Uterus (tissue), 4 donors: Measurements from ENCODE around the gene CROT. TPM values are rescaled to one million over a fixed set of nuclear protein-coding genes. Genes with fewer than 3 reads are reported as not detected.

Experiments used
- DNase-seq, 2 donors: peaks; one replicate each; pipeline ENCODE4 v3.0.0-alpha.2; 2019 to 2020
- H3K27ac ChIP-seq, 2 donors: fragments of 200-600 bp; sonication (generic); 1 replicate in 1 of 2; 2 replicates in 1 of 2; pipeline ENCODE4 v1.5.1; 2016 to 2018
- H3K27me3 ChIP-seq, 2 donors: fragments of 200-600 bp; sonication (generic); one replicate each; pipeline ENCODE4 v1.5.1; 2018 to 2019; ENCODE audit warnings: control low read depth in 1 of 2
- H3K36me3 ChIP-seq, 2 donors: fragments of 200-600 bp; sonication (generic); one replicate each; pipeline ENCODE4 v1.5.1; 2019; ENCODE audit warnings: control low read depth in 1 of 2
- H3K4me1 ChIP-seq, 2 donors: fragments of 200-600 bp; sonication (generic); one replicate each; pipeline ENCODE4 v1.5.1; 2018 to 2019; ENCODE audit warnings: control low read depth in 1 of 2
- H3K4me3 ChIP-seq, 2 donors: fragments of 200-600 bp; sonication (generic); 1 replicate in 1 of 2; 2 replicates in 1 of 2; pipeline ENCODE4 v1.5.1; 2018 to 2019; ENCODE audit warnings: mild to moderate bottlenecking in 1 of 2
- H3K9me3 ChIP-seq, 2 donors: fragments of 200-600 bp; sonication (generic); one replicate each; pipeline ENCODE4 v1.5.1; 2019; ENCODE audit warnings: control low read depth in 1 of 2
- CTCF ChIP-seq, 4 experiments: fragments of 200-600 bp in 2 of 4; fragments of 450-650 bp in 2 of 4; sonication (generic) in 2 of 4; IDR thresholded peaks; one replicate each; pipeline ENCODE4 v1.5.1; 2016 to 2019; ENCODE audit warnings: antibody characterized with exemption in 4 of 4, mild to moderate bottlenecking in 2 of 4, moderate library complexity in 1 of 4
- POLR2A ChIP-seq, 2 donors: fragments of 450-650 bp; IDR thresholded peaks; one replicate each; pipeline ENCODE4 v1.6.1; 2016; ENCODE audit warnings: antibody characterized with exemption in 2 of 2, mild to moderate bottlenecking in 1 of 2, moderate library complexity in 1 of 2
- intact Hi-C: fragments of 100-400 bp; cut with DNase I; formaldehyde crosslinking; loops from one replicate; pipeline ENCODE4 v1.15.1; 2023; ENCODE audit warnings: low total_unique reads
- total RNA-seq, 4 donors: library from RNA; depleted of rRNA in 3 of 4; stranded (reverse); fragments of >200 nt in 3 of 4; gene quantifications; one replicate each; pipeline versions ENCODE4 v1.1.0 to v1.2.4, GENCODE V29; 2014 to 2023
- donor health status: DM: yes; HTN: yes; CAD: no.

Gene CROT
- total RNA-seq, 4 donors from 2014 or later: 4.1 to 43.0 (median 14.0) TPM

- intact Hi-C loops: no loop called here
These were observed 19.7 kb upstream of the CROT start for GRCh38 chr7:87325576-87326370.

GRCh38 chr7:87328281-87328680 lies 17.2 kb upstream of the CROT start:
- H3K4me1 ChIP-seq: no peaks in the 10 kb centered on the region
- no peak for DNase-seq
- no peak for TF ChIP-seq CTCF (IDR thresholded peaks at IDR 0.05)
- TF ChIP-seq POLR2A (IDR thresholded peaks at IDR 0.05): no peak
- H3K36me3 ChIP-seq: no peaks in the 10 kb centered on the region
- H3K9me3 ChIP-seq: peaks cover 0 to 31% of the 10 kb centered on the region in 2 donors
- H3K27ac ChIP-seq: no peak overlapping the region
- intact Hi-C loops: no loop called here
- H3K4me3 ChIP-seq: no peak overlapping the region
- no peaks in the 10 kb centered on the region for H3K27me3 ChIP-seq

More at GRCh38 chr7:87325576-87326370, 19.7 kb upstream of the CROT start:
- Histone ChIP-seq H3K36me3 (no peaks in the 10 kb centered on the region), H3K27me3 (no peaks in the 10 kb centered on the region), H3K4me1 (no peaks in the 10 kb centered on the region), H3K9me3 (peaks cover 0 to 31% of the 10 kb centered on the region in 2 donors), H3K4me3 (no peak overlapping the region), H3K27ac (no peak overlapping the region)
- DNase-seq: no peak
- no peak for TF ChIP-seq CTCF (IDR thresholded peaks at IDR 0.05)
- no peak for TF ChIP-seq POLR2A (IDR thresholded peaks at IDR 0.05)

- no peaks in the 10 kb centered on the region for H3K4me1 ChIP-seq
- H3K9me3 ChIP-seq: peaks cover 0 to 31% of the 10 kb centered on the region in 2 donors
- H3K36me3 ChIP-seq: no peaks in the 10 kb centered on the region
These were observed 15.1 kb upstream of the CROT start for GRCh38 chr7:87330316-87330715.

GRCh38 chr7:87330942-87331341 lies 14.5 kb upstream of the CROT start:
- Histone ChIP-seq H3K36me3 (no peaks in the 10 kb centered on the region), H3K27ac (no peak overlapping the region), H3K4me3 (no peak overlapping the region), H3K9me3 (peaks cover 0 to 31% of the 10 kb centered on the region in 2 donors), H3K4me1 (no peaks in the 10 kb centered on the region), H3K27me3 (no peaks in the 10 kb centered on the region)
- no peak for DNase-seq
- intact Hi-C loops: no loop called here
- TF ChIP-seq POLR2A (IDR thresholded peaks at IDR 0.05) (no peak), CTCF (IDR thresholded peaks at IDR 0.05) (no peak)

More at GRCh38 chr7:87330316-87330715, 15.1 kb upstream of the CROT start:
- Histone ChIP-seq H3K27me3 (no peaks in the 10 kb centered on the region), H3K4me3 (no peak overlapping the region), H3K27ac (no peak overlapping the region)
- intact Hi-C loops: no loop called here
- DNase-seq: no peak
- no peak for TF ChIP-seq CTCF (IDR thresholded peaks at IDR 0.05)
- no peak for TF ChIP-seq POLR2A (IDR thresholded peaks at IDR 0.05)

GRCh38 chr7:87331687-87332252 lies 13.7 kb upstream of the CROT start:
- Histone ChIP-seq H3K27me3 (no peaks in the 10 kb centered on the region), H3K4me3 (no peak overlapping the region), H3K36me3 (no peaks in the 10 kb centered on the region), H3K27ac (no peak overlapping the region), H3K4me1 (no peaks in the 10 kb centered on the region), H3K9me3 (peaks cover 0 to 31% of the 10 kb centered on the region in 2 donors)
- no peak for DNase-seq
- intact Hi-C loops: no loop called here
- no peak for TF ChIP-seq CTCF (IDR thresholded peaks at IDR 0.05)
- no peak for TF ChIP-seq POLR2A (IDR thresholded peaks at IDR 0.05)
